NCI-H2196 treated with DMSO at 0.1 percent for 48 hours (cell line): Measurements from ENCODE around the gene IL36A.

Experiments used
- DNase-seq: peaks from one replicate; lab custom pipeline; 2025; ENCODE audit not compliant: unreplicated experiment; lab: John Stamatoyannopoulos, UW

IL36A gene

DNA sequence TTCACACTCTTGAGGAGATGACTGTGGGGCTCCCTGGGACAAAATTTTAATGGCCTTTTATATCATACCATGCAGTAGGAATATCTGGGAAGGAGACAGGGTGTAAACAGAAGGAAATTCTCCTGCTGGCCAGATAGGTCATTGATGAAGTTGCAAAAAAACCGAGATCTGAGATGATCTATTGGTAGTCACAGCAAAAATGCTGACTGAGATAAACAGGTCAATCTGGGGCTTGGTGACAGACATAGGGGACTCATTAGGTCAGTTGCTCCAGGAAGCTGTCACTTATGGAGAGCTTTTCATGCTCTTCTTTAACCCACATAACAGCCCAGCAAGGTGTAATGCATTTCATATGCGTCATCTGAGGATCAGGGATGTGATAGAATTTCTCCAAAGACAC lies 2.6 kb upstream of the IL36A start:
- DNase-seq = no peak

DNA sequence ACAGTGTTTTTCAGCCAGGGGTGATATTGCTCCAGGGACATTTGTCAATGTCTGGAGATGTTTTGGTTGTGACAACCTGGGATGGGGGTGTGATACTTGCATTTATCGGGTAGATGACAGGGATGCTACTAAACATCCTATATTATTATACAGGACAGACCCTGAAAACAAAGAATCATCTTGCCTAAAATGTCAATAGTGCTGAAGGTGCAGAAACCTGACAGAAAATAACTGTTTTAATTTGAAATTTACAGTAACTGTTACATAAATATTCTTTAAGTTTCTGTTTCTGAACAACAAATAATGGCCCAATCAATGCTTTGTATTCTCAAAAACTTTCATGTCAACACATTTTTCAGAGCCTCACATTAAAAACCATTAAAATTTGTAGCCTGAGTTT lies 2.0 kb downstream of the IL36A start:
- no peak for DNase-seq

DNA sequence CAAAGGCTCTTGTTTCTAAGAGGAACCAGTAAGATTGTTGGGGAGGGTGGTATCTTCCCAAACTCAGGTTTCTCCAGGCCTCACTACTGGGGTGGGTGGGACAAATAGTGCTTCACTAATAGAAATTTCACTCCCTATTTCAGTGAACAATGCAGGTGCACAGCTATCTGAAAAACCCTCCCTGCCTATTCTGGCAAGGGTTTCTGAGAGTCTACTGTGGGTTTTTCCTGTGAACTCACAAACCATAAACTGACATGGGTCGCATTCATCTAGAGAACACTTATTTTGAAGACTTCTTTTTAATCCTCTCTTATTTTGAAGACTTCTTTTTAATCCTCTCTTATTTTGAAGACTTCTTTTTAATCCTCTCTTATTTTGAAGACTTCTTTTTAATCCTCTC lies 4.4 kb downstream of the IL36A start:
- DNase-seq = no peak

DNA sequence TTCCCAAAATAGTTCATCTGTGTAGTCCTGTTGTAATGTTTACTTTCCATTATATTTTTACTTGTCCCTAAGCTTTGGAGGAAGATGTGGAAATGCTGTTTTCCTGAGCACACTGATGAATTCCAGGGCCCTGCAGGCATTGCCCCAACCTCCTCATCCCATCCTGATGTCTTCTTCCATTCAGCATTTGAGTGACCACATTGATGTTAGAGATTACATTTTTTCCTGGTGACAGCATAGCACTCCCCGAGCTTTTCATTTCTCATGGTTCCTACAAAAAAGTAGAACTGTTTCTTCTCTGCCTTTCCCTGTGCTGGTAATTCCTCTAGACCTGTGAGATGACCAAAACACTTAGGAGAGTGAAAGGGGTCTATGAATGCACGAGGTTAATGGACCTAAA lies 4.8 kb downstream of the IL36A start:
- DNase-seq = no peak

DNA sequence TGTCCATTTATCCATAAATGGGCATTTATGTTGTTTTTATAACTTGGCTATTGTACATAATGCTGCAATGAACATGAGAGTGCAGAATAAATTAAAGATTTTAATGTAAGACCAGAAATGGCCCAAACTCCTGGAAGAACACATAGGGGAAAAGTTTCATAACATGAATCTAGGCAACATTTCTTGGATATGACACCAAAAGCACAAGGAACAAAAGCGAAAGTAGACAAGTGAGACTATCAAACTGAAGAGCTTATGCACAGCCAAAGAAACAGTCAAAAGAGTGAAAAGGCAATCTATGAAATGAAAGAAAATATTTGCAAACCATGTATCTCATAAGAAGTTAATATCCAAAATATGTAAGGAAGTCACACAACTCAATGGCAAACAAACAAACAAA lies 5.8 kb downstream of the IL36A start:
- DNase-seq = no peak

DNA sequence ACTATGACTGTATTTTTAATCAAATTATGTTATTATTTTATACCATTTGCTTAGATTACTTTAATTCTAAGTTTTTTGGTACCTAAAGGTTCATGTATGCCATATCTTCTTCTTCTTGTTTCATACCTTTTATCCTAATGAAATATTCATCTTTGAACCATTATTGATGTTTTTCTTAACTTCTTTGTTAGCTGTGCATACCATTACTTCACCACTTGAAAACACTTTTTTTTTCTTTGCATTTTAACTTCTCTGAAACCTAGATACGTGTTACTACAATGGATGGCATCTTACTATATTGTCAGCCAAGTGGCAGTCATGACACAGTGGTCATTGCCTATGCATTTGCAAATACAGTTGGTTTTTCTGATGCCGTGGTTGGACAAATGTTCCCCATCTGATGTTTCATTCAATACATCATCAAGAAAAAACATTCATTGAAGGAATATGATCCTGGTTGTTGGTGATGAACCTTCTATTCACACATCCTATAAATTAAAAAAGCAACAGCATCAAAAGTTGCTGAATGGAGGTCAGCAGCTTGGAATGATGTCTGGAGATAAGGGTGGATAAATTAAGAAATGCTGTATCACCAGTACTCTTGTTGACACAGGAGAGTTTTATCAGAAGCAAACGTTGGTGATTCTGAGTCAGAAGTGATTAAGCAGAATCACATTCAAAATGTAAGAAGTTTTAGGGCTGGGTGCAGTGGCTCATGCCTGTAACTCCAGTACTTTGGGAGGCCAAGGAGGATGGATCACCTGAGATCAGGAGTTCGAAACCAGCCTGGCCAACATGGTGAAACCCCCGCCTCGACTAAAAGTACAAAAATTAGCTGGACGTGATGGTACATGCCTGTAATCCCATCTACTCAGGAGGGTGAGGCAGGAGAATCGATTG lies 7.4 kb downstream of the IL36A start:
- DNase-seq = no peak

DNA sequence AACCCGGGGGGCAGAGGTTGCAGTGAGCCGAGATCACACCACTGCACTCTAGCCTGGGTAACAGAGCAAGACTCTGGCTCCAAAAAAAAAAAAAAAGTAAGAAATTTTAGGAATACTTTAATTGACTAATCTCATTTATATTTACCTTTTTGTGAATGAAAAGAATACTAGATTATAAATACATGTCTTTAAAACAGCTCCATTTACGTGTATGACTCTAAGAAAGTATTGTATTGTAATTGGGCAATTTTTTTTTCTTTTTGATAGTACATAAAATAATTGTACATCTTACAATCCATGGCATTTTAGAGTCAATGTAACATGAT lies 8.0 kb downstream of the IL36A start:
- no peak for DNase-seq

DNA sequence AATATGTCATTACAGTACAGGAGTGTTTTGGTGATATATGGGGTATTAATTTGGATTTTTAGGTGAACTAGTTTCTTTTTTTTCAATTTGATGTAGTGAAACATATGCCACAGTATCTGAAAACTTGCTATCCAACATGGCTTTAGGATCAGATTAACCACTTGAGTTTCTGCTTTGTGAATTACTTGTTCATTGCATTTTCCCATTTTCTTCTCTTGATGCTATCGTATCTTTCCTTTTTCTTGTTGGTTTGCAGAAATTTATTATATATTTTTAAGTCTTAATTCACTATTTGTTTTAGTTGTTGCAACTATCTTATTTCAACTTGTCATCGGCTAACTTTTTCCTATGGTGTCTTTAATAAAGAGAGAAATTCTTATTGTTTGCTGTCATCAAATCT lies 8.8 kb downstream of the IL36A start:
- DNase-seq = no peak

DNA sequence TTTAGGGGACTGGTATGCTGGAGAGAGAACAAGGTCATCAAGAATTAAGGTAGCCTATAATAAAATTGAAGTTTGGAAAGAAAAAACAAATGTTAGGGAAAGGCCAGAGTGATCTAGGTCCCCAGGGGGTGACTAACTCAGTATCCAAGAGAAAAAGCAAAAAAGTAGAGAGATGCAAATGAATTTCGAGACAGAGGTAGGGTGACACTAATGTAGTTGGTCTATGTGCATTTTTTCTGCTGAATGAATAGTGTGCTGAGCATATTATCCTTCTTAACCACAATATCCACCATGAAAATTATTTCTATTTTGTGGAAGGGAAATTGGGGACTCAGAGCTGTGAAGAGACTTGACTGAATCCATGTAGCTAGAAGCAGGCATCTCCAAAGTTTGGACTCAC lies 9.8 kb downstream of the IL36A start:
- DNase-seq = no peak

DNA sequence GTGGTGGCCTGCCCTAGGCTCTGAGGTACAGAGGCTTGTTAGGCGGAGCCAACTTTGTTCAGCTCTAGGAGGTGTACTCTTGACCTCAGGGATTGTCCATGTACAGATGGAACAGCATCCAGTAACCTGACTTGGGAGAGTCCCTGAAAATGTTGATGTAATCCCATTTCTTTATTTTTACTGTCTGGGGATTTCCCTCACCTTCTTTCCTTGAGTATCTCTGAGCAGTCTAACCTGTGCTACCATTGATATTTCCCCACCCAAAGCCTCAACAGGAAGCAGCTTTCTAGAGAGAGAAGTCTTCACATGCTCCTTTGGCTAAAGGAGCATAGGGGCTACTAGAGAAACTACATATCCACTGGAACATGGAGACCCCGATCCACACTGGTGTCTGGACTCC lies 10.4 kb downstream of the IL36A start:
- DNase-seq = no peak

DNA sequence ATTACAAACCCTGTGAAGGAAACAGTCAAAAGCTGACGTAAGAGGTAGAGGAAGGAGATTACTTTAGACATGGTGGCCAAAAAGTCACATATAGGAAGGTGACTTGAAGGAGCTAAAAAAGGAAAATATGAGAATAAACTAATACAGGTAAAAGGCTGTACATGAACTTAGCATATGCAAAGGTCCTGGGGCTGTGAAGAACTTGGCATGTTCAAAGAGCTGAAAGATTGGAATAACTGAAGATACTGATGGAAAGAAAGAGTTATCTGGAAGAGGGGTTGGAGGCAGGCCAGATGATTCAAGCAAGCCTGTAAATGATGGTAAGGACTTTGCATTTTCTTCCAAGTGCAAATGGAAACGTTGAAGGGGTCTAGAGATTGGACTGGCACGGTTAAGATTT lies 13.2 kb downstream of the IL36A start:
- no peak for DNase-seq

DNA sequence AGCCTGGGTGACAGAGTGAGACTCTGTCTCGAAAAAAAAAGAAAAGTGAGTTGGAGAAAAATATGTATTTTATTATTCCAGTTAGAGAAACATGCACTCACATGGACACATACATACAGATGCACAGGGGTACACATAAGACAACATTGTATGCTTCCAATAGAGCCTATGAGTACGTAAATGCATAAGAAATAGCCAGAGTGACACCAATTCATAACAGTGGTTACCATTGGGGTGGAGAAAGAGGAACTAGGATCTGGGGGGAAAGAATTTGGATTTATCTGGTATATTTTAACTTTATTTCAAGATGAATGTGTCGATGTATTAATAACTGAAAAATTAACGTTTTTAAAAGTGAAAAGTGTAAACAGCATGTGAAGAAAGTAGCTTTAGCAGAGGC lies 16.1 kb downstream of the IL36A start:
- DNase-seq = no peak

DNA sequence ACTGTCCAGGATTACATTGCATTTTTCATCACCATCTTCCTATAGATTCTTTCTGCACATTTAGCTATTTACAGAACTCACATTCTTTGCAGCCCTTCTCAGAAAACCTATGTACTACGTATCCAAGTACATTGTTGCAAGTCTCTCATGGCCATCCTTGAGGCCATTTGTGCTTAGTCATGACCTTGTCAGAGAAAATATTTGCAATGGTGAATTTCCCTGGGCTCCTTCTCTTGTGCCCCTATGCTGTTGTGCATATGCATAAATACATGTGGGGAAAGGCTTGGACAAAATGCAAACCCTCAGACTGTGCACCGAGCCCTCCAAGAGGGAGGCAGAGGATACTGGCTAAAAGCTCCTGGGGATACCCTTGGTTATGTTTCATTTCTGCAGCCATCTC lies 19.5 kb downstream of the IL36A start:
- no peak for DNase-seq

DNA sequence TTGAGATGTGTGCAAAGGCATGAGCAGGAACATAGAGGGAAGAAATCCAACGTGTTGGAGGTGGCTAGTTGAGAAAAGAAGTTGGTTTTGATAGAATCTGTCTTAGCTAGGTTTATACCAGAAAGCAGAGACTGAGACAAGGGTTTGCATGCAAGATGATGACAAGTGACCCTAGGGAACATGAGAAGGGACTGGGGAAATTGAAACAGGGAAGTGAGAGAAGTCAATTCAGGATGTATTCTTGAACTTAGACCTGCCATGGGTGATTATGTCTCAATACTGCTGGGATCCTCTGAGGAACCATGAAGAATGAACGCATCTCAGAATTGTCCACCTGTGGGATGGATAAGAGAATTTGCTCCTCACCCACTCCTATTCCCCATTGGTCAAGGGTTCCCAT lies 20.5 kb downstream of the IL36A start:
- no peak for DNase-seq

DNA sequence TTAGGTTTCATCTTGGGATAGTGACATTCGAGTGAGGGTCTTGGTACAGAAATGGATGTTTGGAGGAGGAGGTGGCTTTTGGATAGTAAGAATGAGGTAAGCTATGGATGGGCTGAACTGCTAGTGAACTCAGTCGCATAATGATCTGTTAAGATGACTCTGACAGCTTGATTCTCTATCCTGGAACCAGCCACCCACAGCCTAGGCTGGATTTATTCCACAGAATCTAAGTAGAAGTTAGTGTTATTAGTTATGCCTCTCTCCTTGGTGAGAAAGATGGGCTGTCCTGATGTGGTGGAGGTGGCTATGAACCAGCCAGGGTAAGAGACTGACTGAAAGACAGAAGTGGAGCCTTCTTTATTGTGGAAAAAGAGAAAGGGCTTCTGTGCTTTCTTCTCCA lies 22.4 kb downstream of the IL36A start:
- no peak for DNase-seq

DNA sequence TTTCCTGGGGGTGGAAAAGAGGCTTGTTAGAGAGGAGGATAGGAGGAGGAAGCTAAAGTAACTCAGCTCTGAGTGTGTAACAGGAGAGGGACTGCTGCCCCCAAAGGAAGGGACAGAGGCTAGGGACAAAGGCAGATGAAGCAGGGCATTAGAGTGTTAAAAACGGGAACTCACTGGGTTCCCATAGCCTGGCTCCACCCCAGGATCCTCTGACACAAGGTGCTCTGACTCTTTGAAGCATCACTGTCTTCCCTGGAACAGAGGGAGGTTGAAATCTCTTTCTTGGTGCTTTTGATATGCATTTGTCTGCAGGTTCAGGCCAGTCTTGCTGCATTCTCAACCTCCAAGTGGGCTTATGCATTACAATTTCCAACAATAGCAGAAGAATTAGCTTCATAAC lies 22.9 kb downstream of the IL36A start:
- DNase-seq = no peak

DNA sequence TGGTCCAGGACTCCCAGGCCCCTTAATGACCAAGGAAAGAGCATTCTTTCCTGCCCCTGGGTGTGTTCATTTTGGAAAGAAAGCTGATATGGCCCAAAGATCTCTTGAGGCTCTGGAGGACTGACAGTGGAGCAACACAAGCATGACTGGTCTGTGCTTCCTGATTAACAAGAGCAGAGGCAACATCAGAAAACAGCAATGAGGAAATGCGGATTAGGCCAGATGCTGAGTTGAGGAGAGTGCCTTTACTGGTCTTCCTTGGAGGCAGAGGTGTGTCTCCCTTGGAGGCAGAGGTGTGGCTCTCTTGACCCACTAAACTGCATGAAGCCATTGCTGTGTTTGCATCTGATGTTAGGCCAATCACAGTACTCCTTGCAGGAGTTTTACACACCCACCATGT lies 27.5 kb downstream of the IL36A start:
- DNase-seq = no peak

DNA sequence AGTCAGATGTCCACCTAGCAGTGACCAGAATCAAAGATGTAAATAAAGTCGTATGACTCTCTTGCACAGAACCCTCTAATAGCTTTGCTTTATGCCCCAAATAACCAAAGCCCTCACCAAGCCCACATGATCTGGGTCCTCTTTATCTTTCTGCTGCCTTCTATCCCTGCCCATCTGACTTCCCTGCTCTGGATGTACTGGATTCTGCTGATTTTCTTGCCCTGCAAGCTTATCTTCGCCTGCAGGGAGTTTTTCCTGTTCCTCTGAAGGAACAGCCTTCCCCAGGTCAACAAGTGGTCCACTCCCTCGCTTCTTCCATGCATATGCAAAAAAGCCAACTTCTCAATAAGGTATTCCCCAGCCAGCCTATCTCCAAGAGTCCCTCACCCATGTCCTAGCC lies 28.8 kb downstream of the IL36A start:
- no peak for DNase-seq

DNA sequence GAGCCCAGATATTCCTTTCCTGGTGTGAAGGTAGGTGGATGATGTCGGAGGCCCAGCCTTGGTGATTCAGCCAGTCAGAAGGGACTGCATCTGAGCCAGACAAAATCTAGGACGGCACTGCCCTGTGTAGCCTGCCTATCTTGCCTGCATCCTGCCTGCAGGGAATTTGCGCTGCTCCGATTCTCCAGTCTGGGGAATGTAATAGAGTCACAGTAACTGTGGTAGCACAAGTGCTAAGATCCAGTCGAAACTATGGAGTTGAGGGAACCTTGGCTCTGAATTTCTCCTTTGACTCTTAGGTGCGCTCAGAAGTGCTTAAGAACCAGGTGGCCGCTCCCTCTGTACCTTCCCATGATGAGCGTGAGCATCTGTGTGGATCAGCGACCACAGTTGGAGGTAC lies 31.5 kb downstream of the IL36A start:
- DNase-seq = no peak

DNA sequence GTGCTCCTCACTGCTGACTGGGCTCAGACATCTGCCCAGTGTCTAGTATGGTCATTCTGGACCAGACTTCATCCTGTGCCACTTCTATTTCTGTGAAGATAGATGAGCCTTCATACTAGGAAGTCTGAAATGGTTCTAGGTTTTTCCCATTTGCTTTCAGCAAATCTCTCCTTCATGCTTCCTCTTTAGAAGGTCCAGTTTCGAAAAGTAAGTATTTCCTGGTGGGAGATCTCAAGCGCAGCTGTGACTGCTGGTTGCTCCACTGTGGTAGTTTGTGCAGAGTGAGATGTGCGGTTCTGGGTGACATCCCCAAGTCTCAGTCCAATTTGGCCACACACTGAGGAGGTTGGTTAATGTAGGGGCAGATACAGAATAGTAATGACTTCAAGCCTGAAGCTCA lies 33.0 kb downstream of the IL36A start:
- DNase-seq = no peak

DNA sequence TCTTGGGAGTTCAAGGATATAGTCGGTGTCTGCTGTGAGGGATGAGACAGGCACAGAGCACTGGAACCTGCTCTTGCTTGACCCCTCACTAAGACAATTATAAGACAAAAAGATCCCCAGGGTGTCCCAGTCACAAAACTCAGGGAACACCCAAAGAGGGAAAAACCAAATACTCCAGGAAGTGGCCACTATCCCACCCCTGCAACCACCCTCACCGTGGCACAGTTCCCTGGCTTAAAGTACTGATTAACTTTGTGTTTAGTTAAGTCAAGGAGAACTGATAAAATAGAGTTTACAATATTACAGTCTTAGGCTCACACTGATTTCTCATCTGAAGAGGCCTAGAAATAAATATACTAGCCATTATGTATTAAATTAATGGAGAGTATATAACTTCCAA lies 33.9 kb downstream of the IL36A start:
- DNase-seq = no peak

DNA sequence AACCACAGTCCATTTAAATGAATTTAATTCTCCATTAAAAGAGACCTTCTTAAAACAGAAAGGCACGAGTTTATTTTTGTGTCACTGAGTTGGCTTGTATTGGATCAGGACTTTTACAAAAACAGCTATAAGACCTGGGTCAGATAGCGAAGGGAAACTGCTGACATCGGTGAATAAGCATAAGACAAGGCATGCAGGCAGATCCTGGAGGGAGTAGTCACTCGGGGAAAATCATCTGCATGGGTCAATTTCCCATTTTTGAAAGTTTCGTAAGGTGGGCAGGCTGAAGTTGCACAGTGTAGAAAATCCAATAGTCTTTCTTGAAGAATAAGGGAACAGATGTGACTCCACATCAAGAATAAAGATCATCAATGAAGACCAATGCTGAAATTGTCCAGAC lies 34.5 kb downstream of the IL36A start:
- DNase-seq = no peak

DNA sequence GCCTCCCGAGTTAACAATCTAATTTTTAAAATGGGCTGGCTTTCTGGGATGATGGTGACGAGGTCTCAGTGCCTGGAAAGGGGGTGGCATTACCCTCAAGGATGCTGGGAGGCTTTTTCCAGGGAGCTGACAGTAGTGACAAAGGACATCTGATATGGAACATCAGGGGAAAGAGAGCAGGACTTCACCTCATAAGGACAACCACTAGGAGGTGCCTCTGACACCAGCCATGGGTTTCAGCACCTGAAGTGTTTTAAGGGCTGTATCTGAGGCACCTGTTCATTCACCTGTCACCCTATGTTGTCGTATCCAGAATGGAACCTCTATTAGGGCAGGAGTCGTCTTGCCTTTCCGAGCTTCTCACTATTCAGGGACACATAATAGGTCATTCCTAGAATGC lies 36.6 kb downstream of the IL36A start:
- no peak for DNase-seq
